Myometrial cell (primary cell): ENCODE results near the gene SHH. TPM values are rescaled to one million over a fixed set of nuclear protein-coding genes. Genes with fewer than 3 reads are reported as not detected.

Experiments
- total RNA-seq: library from RNA; depleted of rRNA; stranded (reverse); fragments of >200 nt; gene quantifications from 2 replicates; pipeline ENCODE4 v1.2.3, GENCODE V29; 2015

The SHH gene
- not detected in 2 replicates for total RNA-seq

DNA sequence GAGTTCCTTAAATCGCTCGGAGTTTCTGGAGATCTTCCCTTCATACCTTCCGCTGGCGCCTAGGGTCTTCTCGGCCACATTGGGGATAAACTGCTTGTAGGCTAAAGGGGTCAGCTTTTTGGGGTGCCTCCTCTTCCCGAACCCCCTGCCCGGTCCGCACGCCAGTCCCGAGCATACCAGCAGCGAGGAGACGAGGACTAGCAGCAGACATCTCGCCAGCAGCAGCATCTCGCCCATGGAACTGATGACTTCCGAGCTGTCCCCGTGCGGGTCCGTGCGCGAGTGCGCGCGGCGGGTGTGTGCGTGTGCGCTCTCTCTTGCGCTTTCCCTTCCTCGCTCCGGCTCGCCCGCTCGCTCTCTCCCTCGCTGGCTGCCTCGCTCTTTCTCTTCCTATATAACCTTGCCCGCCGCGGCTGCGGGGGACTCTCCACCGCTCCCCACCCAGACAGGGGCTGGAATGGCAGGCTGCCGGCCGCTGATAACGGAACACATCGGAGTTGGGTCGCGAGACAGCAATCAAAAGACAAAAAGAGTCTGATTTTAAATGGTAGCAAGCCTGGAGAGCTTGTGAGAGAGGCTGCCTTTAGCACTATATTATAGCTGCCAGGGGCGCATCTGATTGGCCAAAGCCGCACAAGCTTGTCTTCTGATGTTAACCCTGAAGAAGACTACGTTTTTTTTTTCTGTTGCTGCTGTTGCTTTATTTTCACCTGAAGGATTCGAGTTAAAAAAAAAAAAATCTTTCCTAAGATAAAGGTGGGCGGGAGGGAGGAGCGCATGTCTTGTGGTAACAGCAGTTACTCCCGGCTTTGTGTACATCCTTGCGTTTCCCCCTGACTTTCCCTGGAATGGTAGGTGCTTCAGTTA, at the start of gene SHH:
TSS of gene SHH (minus strand) at position 569 of the 867 bp plus-strand sequence. CDS start at position 228, 341 bp downstream.

Other genes starting within 250 kb of the SHH start
- gene RBM33, start 167.8 kb downstream of the SHH start, total RNA-seq = 6.1 and 13.8 TPM in 2 replicates